Measurements from ENCODE around the gene NOD2.

Gene NOD2

DNA sequence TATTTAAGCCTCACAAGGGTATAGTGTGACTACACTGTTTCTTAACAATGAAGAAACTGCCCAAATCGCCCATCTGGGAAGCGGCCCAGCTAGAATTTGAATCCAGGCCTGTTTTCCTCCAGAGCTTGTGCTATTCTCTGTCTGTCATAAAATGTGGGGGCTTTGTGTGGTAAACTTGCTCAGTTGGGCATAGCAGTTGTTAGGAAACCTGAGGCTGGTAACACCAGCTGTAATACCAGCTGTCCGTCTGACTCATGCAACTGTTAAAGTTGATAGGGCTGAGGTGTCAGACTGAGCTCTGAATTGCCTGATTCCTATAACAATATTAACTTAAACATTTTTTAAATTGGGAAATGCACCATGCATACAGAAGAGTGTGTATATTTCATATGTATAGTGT lies 9.3 kb downstream of the NOD2 start:
- no peak for DNase-seq (ENCODE audit: low read depth in 1 of 2, low spot score in 1 of 2)
- no peak for TF ChIP-seq JUND (IDR thresholded peaks at IDR 0.05; ENCODE audit: low read depth)

DNA sequence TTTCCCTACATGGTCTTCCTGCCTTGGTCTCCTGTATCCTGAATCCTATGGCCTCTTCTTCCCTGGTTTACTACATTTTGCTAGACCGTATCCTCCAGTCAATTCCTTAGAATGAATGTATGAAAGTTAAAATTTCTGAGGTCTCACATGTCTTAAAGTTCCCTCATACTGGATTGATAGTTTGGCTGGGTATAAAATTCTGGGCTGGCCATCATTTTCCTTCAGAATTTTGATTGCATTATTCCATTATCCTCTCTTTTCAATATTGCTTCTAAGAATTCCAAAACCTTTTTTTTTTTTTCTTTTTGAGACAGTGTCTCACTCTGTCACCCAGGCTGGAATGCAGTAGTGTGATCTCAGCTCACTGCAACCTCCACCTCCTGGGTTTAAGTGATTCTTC lies 10.8 kb downstream of the NOD2 start:
- in situ Hi-C loops (cut with HindIII; ENCODE audit: low pct_unique_long_range_greater_than_20kb, low sequenced_read_pairs): no loop called here
- no peak for DNase-seq (ENCODE audit: low read depth in 1 of 2, low spot score in 1 of 2)
- TF ChIP-seq JUND (IDR thresholded peaks at IDR 0.05; ENCODE audit: low read depth): no peak

More for the DNA sequence above, 9.3 kb downstream of the NOD2 start:
- in situ Hi-C loops (cut with HindIII; ENCODE audit: low pct_unique_long_range_greater_than_20kb, low sequenced_read_pairs): no loop called here

DNA sequence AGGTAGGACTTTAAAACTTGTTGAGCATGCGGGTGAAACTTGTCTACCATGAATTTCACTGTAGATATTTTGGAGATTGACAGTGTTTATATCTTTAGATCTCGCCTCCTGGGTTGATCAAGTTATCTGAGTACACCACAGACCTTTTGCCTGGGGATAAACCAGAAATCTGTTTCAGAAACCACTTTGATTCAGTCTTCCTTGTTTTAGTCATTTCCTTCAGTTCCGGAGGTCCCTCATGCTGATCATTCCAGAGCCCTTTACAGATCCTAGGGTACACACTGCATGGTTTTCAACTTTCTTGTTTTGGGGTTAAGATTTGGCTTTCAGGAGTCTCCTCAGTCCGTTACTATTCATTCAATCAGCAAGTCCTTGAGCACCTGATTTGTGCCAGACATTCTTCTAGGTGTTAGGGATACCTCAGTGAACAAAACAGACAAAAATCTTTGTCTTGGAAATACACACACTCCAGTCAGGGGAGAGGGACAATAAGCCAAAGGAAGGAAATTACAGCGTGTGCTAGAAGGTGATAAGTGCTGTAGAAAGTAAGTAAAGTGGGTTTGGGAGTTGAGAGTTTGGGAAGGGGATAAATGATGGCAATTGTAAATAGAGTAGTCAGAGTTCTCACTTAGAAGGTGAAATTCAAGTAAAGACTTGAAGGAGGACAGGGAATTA lies 12.2 kb downstream of the NOD2 start:
- DNase-seq (ENCODE audit: low read depth in 1 of 2, low spot score in 1 of 2): peak in 1 of 2 experiments; percentile 66
- TF ChIP-seq JUND (IDR thresholded peaks at IDR 0.05; ENCODE audit: low read depth): no peak
- in situ Hi-C loops (cut with HindIII; ENCODE audit: low pct_unique_long_range_greater_than_20kb, low sequenced_read_pairs): no loop called here

DNA sequence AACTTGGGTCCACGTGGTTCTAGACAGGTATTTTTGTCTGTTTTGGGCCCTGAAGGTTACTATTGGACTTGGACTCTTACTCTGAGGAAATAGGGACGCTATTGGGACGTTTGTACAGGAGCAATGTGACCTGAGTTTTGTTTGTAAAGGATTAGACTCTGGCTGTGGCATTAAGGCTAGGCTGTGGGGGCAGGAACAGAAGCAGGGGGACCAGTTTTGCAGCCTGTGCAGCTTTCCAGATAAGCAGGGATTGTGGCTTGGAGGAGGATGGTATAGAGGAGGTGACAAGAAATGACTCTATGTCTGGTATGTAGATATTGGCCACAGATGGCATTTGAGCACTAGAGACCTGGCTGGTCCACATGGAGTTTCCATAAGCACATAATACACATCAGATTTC lies 12.8 kb downstream of the NOD2 start:
- TF ChIP-seq JUND (IDR thresholded peaks at IDR 0.05; ENCODE audit: low read depth): peak; percentile 53; the same call in 1 of the 2 replicates
- DNase-seq (ENCODE audit: low read depth in 1 of 2, low spot score in 1 of 2): peak; percentile 18 to 97
- in situ Hi-C loops (cut with HindIII; ENCODE audit: low pct_unique_long_range_greater_than_20kb, low sequenced_read_pairs): no loop called here

DNA sequence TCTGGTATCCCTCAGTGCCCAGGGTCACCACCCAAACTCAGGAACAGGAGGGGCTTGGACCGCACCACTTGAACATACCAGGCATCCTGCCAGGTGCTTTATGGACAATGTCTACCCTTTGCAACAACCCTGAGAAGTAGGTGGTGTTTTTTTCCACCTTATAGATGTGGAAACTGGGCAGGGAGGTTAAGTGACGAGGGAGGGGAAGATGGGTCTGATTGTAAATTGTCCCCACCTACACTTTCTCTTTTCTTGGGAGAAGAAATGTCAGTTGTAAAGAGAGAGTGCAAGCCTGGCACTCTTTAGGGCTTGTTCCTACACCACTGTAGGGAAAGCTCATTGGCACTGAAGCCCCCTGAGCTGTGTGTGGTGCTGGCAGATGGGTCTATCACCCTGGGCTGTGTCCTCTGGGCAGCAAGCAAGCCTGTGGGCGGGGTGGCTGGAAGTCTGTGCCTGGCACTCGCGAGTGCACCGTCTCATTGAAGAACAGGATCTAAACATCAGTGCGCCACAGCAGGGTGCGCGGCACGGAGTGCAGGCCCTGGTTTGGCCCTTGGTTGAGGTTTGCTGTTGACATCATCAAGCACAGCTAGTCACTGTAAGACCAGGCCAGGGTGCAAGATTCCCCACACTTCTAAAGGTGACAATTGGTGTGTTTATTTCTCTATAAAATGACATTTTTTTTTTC lies 15.1 kb downstream of the NOD2 start:
- no peak for TF ChIP-seq JUND (IDR thresholded peaks at IDR 0.05; ENCODE audit: low read depth)
- DNase-seq (ENCODE audit: low read depth in 1 of 2, low spot score in 1 of 2): no peak
- in situ Hi-C loops (cut with HindIII; ENCODE audit: low pct_unique_long_range_greater_than_20kb, low sequenced_read_pairs): no loop called here

DNA sequence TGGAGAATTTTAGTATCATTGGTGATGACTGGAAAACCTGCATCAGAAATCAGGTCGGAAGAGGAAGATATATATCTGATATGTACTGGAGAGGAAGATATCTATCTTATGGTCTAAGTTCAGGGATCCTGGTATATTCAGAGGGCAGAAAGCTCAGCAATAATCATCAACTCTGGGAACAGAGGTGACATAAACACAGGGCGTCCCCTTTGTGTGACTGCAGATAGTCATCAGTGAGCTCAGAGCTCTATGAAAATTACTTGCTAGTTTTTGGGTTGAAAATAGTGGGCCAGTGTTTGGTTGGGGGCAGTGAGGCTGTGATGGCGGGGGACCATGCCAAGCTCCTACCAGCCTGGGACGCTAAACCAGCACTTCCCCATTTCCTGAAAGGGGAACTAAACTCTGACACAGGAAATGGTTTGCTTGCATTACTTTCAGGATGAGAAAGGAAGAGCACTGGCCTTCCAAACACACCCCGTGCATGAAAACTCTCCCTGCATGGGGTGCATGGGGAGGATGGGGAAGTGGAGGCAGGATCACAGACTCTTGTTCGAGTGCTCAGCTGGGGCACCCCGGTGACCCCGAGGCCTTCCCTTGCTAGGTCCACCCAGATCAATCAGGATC lies 15.8 kb downstream of the NOD2 start:
- in situ Hi-C loops (cut with HindIII; ENCODE audit: low pct_unique_long_range_greater_than_20kb, low sequenced_read_pairs): no loop called here
- DNase-seq (ENCODE audit: low read depth in 1 of 2, low spot score in 1 of 2): no peak

DNA sequence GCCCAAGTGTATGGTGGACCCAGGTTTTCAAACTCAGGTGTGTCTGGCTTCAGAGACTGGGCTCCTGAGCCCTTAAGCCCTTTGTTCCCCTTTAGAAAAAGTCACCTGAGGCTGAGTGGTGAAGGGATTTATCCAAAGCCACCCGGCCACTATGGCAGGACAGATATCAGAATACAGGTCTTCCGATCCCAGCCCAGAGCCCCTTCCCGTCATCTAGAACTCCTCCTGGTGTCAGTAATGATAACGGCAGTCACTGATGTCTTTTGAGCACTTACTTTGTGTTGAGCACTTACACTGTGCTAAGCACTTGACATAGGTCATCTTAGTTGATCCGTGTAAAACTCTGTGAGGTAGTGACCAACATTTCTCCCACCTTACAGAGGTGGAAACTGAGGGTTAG lies 16.6 kb downstream of the NOD2 start:
- DNase-seq (ENCODE audit: low read depth in 1 of 2, low spot score in 1 of 2): no peak
- in situ Hi-C loops (cut with HindIII; ENCODE audit: low pct_unique_long_range_greater_than_20kb, low sequenced_read_pairs): no loop called here
- no peak for TF ChIP-seq JUND (IDR thresholded peaks at IDR 0.05; ENCODE audit: low read depth)

More for the DNA sequence above, 15.8 kb downstream of the NOD2 start:
- no peak for TF ChIP-seq JUND (IDR thresholded peaks at IDR 0.05; ENCODE audit: low read depth)

DNA sequence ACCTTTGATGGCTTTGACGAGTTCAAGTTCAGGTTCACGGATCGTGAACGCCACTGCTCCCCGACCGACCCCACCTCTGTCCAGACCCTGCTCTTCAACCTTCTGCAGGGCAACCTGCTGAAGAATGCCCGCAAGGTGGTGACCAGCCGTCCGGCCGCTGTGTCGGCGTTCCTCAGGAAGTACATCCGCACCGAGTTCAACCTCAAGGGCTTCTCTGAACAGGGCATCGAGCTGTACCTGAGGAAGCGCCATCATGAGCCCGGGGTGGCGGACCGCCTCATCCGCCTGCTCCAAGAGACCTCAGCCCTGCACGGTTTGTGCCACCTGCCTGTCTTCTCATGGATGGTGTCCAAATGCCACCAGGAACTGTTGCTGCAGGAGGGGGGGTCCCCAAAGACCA lies 17.6 kb downstream of the NOD2 start:
- in situ Hi-C loops (cut with HindIII; ENCODE audit: low pct_unique_long_range_greater_than_20kb, low sequenced_read_pairs): no loop called here
- no peak for TF ChIP-seq JUND (IDR thresholded peaks at IDR 0.05; ENCODE audit: low read depth)
- DNase-seq (ENCODE audit: low read depth in 1 of 2, low spot score in 1 of 2): no peak

DNA sequence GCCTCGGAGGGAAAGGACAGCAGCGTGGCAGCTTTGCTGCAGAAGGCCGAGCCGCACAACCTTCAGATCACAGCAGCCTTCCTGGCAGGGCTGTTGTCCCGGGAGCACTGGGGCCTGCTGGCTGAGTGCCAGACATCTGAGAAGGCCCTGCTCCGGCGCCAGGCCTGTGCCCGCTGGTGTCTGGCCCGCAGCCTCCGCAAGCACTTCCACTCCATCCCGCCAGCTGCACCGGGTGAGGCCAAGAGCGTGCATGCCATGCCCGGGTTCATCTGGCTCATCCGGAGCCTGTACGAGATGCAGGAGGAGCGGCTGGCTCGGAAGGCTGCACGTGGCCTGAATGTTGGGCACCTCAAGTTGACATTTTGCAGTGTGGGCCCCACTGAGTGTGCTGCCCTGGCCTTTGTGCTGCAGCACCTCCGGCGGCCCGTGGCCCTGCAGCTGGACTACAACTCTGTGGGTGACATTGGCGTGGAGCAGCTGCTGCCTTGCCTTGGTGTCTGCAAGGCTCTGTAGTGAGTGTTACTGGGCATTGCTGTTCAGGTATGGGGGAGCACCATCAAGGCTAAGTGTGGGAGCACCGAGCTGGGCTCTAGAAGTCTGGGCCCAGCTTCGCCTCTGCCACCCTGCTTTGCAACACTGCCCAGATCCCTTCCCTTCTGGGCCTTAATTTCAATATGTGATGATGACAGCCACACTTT lies 18.6 kb downstream of the NOD2 start:
- no peak for TF ChIP-seq JUND (IDR thresholded peaks at IDR 0.05; ENCODE audit: low read depth)
- DNase-seq (ENCODE audit: low read depth in 1 of 2, low spot score in 1 of 2): no peak
- in situ Hi-C loops (cut with HindIII; ENCODE audit: low pct_unique_long_range_greater_than_20kb, low sequenced_read_pairs): no loop called here

DNA sequence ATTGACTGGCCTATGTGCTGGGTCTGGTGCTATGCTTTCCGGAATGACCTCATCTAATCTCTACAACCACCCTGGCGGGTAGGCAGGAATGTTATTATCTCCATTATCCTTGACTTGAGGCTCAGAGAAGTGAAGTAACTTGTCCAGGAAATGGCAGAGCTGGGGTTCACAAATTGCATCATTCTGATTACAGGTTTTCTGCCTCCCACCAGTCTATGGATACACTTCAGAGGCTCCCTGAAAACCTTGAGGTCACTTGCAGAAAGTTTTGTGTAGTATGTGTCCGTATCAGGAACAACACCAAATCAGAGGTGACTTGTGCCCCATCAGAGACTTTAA lies 19.1 kb downstream of the NOD2 start:
- no peak for DNase-seq (ENCODE audit: low read depth in 1 of 2, low spot score in 1 of 2)

DNA sequence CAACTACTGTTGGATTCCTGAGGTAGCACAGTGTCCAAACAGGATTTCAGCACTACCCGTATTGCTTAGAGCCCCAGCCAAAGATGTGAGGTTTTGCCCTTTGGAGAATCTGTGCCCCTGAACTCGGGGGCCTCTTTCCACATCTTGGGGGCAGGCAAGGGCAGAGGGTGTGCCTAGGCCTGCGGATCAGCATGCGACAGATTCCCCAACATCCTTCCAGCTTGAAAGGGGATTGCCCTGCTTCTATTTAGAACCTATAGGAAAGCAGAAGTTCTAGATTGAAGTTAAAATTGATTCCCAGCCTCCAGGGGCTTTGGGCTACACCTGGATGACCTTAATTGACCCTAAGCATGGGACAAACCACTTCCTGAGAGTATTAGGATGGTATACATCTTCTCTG lies 19.6 kb downstream of the NOD2 start:
- TF ChIP-seq JUND (IDR thresholded peaks at IDR 0.05; ENCODE audit: low read depth): no peak
- no peak for DNase-seq (ENCODE audit: low read depth in 1 of 2, low spot score in 1 of 2)
- in situ Hi-C loops (cut with HindIII; ENCODE audit: low pct_unique_long_range_greater_than_20kb, low sequenced_read_pairs): no loop called here

More for the DNA sequence above, 19.1 kb downstream of the NOD2 start:
- in situ Hi-C loops (cut with HindIII; ENCODE audit: low pct_unique_long_range_greater_than_20kb, low sequenced_read_pairs): no loop called here
- TF ChIP-seq JUND (IDR thresholded peaks at IDR 0.05; ENCODE audit: low read depth): no peak

DNA sequence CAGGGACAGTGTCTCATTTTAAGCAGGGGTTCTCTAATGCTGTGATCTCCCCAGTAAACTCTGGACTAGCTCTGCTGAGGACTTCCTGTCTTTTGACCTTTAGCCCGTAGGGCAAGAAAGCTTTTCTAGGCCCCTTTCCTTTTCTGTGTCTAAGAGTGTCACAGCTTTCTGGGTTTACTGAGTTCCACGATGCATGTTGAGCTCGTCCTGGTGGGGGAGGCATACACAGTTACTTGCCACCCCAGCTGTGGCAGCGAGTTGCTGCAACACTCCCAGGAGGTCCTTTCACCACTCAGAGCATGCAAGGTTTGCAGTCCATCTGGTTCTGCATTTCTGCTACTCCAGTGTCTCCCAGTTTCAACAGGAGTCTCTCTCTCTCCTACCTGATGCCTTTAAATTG lies 23.7 kb downstream of the NOD2 start:
- no peak for TF ChIP-seq JUND (IDR thresholded peaks at IDR 0.05; ENCODE audit: low read depth)
- in situ Hi-C loops (cut with HindIII; ENCODE audit: low pct_unique_long_range_greater_than_20kb, low sequenced_read_pairs): no loop called here
- no peak for DNase-seq (ENCODE audit: low read depth in 1 of 2, low spot score in 1 of 2)

DNA sequence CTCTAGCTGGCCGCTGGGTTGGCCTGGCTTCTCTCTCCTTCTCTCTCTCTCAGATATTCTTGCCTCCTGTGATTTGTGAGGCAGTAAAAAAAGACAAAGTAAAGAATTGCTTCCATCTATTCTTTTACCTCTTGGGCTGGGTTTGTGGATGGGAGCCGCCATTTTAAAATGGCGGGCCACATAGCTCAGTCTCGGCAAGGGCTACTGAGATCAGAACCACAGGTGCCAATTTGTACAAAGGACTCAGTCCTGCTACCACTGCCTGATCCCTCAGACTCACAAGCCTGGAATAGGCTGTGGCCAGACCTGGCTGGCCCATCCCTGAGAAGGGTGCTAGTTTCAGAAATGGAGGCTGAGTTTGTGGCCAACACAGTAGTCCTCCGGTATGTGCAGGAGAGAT lies 24.1 kb downstream of the NOD2 start:
- in situ Hi-C loops (cut with HindIII; ENCODE audit: low pct_unique_long_range_greater_than_20kb, low sequenced_read_pairs): no loop called here
- no peak for DNase-seq (ENCODE audit: low read depth in 1 of 2, low spot score in 1 of 2)
- TF ChIP-seq JUND (IDR thresholded peaks at IDR 0.05; ENCODE audit: low read depth): no peak

All from T47D (cell line).